Gastrocnemius medialis (tissue), 4 donors: ENCODE results near the gene XPNPEP2. TPM values are rescaled to one million over a fixed set of nuclear protein-coding genes. Genes with fewer than 3 reads are reported as not detected.

Source experiments
- ATAC-seq, 2 donors: fragments of 150-250 bp; one replicate each; pipeline ENCODE4 v1.9.1; 2016
- DNase-seq, 2 donors: peaks; one replicate each; pipeline ENCODE4 v3.0.0-alpha.2; 2019
- H3K27ac ChIP-seq, 4 donors: fragments of 200-600 bp; sonication (generic); 1 replicate in 1 of 4; 2 replicates in 3 of 4; pipeline ENCODE4 v1.5.1; 2016 to 2018; ENCODE audit warnings: mild to moderate bottlenecking in 2 of 4, moderate library complexity in 1 of 4
- H3K27me3 ChIP-seq, 3 donors: fragments of 200-600 bp; sonication (generic) in 2 of 3; 1 replicate in 1 of 3; 2 replicates in 2 of 3; pipeline versions ENCODE4 v1.5.1 to v1.6.0; 2016 to 2019; ENCODE audit warnings: mild to moderate bottlenecking in 1 of 3, moderate library complexity in 1 of 3
- H3K36me3 ChIP-seq, 2 donors: fragments of 200-600 bp; sonication (generic) in 1 of 2; one replicate each; pipeline ENCODE4 v1.5.1; 2017 to 2018
- H3K4me1 ChIP-seq, 2 donors: fragments of 200-600 bp; sonication (generic) in 1 of 2; one replicate each; pipeline ENCODE4 v1.5.1; 2016 to 2017; ENCODE audit warnings: mild to moderate bottlenecking in 2 of 2
- H3K4me3 ChIP-seq, 4 donors: fragments of 200-600 bp; sonication (generic) in 3 of 4; 1 replicate in 1 of 4; 2 replicates in 3 of 4; pipeline ENCODE4 v1.5.1; 2016 to 2019; ENCODE audit warnings: mild to moderate bottlenecking in 2 of 4
- H3K9me3 ChIP-seq, 3 donors: fragments of 200-600 bp; sonication (generic) in 2 of 3; 1 replicate in 1 of 3; 2 replicates in 2 of 3; pipeline ENCODE4 v1.5.1; 2016 to 2019
- CTCF ChIP-seq, 5 experiments: fragments of 450-650 bp in 3 of 5; fragments of 200-600 bp in 2 of 5; sonication (generic) in 2 of 5; IDR thresholded peaks in 4 of 5; conservative IDR thresholded peaks in 1 of 5; 1 replicate in 4 of 5; 2 replicates in 1 of 5; pipeline ENCODE4 v1.5.1; 2016 to 2019; ENCODE audit warnings: antibody characterized with exemption in 5 of 5, mild to moderate bottlenecking in 3 of 5, moderate library complexity in 3 of 5
- POLR2A ChIP-seq, 2 donors: fragments of 450-650 bp; IDR thresholded peaks; one replicate each; pipeline ENCODE4 v1.6.1; 2017; ENCODE audit warnings: antibody characterized with exemption in 2 of 2, mild to moderate bottlenecking in 2 of 2, moderate library complexity in 2 of 2
- in situ Hi-C, 4 donors: fragments of 200-750 bp; cut with MboI; loops; one replicate each; pipeline versions ENCODE4 v1.15.0 to v1.8.0; 2017; ENCODE audit warnings: low sequenced_read_pairs in 4 of 4
- intact Hi-C: fragments of 100-400 bp; cut with DNase I; formaldehyde crosslinking; loops from one replicate; pipeline ENCODE4 v1.15.1; 2023; ENCODE audit warnings: low total_unique reads
- total RNA-seq, 4 donors: library from RNA; depleted of rRNA; stranded (reverse); fragments of >200 nt; gene quantifications; one replicate each; pipeline versions ENCODE4 v1.1.0 to v1.2.3, GENCODE V29; 2016

Gene XPNPEP2
- total RNA-seq, 4 donors from 2014 or later = 0.15 to 2.0 (median 0.87) TPM

GRCh38 chrX:129721414-129721813, 17.4 kb upstream of the XPNPEP2 start:
- H3K4me1 ChIP-seq = peaks cover 0 to 5% of the 10 kb centered on the region in 2 donors
- in situ Hi-C loops = loop anchor here in 3 of 4 donors (5.0 to 10.0 kb wide), 3 partner anchors 84 to 117 kb away; no protein-coding TSS in a partner anchor
- intact Hi-C loops = no loop called here
- H3K4me3 ChIP-seq = no peak overlapping the region
- DNase-seq = no peak
- TF ChIP-seq CTCF (IDR thresholded peaks at IDR 0.05 in 4 of 5, conservative IDR thresholded peaks at IDR 0.05 in 1 of 5) (no peak), POLR2A (IDR thresholded peaks at IDR 0.05) (no peak)
- H3K36me3 ChIP-seq = no peaks in the 10 kb centered on the region
- no peak for ATAC-seq
- no peaks in the 10 kb centered on the region for H3K27me3 ChIP-seq
- no peak overlapping the region for H3K27ac ChIP-seq
- H3K9me3 ChIP-seq = no peaks in the 10 kb centered on the region

- TF ChIP-seq POLR2A (IDR thresholded peaks at IDR 0.05) (no peak), CTCF (IDR thresholded peaks at IDR 0.05 in 4 of 5, conservative IDR thresholded peaks at IDR 0.05 in 1 of 5) (no peak)
- Histone ChIP-seq H3K4me1 (peaks cover 0 to 5% of the 10 kb centered on the region in 2 donors), H3K27ac (no peak overlapping the region), H3K27me3 (no peaks in the 10 kb centered on the region), H3K9me3 (no peaks in the 10 kb centered on the region), H3K36me3 (no peaks in the 10 kb centered on the region), H3K4me3 (no peak overlapping the region)
- ATAC-seq (no peak), DNase-seq (no peak)
- in situ Hi-C loops (loop anchor here in 3 of 4 donors (5.0 to 10.0 kb wide), 3 partner anchors 85 to 117 kb away; no protein-coding TSS in a partner anchor), intact Hi-C loops (no loop called here)
Observed at GRCh38 chrX:129721870-129722269, 16.9 kb upstream of the XPNPEP2 start.

GRCh38 chrX:129723511-129723910, 15.3 kb upstream of the XPNPEP2 start:
- Histone ChIP-seq H3K27me3 (no peaks in the 10 kb centered on the region), H3K4me1 (no peaks in the 10 kb centered on the region), H3K4me3 (no peak overlapping the region), H3K36me3 (no peaks in the 10 kb centered on the region), H3K27ac (no peak overlapping the region), H3K9me3 (no peaks in the 10 kb centered on the region)
- TF ChIP-seq CTCF (IDR thresholded peaks at IDR 0.05 in 4 of 5, conservative IDR thresholded peaks at IDR 0.05 in 1 of 5) (no peak), POLR2A (IDR thresholded peaks at IDR 0.05) (no peak)
- intact Hi-C loops = no loop called here
- no peak for DNase-seq
- in situ Hi-C loops = loop anchor here in 3 of 4 donors (5.0 to 10.0 kb wide), 3 partner anchors 86 to 119 kb away; no protein-coding TSS in a partner anchor
- no peak for ATAC-seq

- Histone ChIP-seq H3K9me3 (no peaks in the 10 kb centered on the region), H3K4me3 (no peak overlapping the region), H3K27me3 (no peaks in the 10 kb centered on the region), H3K4me1 (no peaks in the 10 kb centered on the region), H3K27ac (no peak overlapping the region), H3K36me3 (no peaks in the 10 kb centered on the region)
- in situ Hi-C loops (loop anchor here (5.0 to 10.0 kb wide), 3 partner anchors 87 to 120 kb away; no protein-coding TSS in a partner anchor), intact Hi-C loops (no loop called here)
- DNase-seq (no peak), ATAC-seq (no peak)
- TF ChIP-seq POLR2A (IDR thresholded peaks at IDR 0.05) (no peak), CTCF (IDR thresholded peaks at IDR 0.05 in 4 of 5, conservative IDR thresholded peaks at IDR 0.05 in 1 of 5) (no peak)
Observed at GRCh38 chrX:129724754-129725153, 14.0 kb upstream of the XPNPEP2 start.
